Prostate gland (tissue), 2 donors: ENCODE results near the gene EXOC2.

ENCODE experiments used
- CTCF ChIP-seq, 4 experiments: fragments of 200-600 bp in 2 of 4; fragments of 450-650 bp in 2 of 4; sonication (generic) in 2 of 4; IDR thresholded peaks; 1 replicate in 3 of 4; 2 replicates in 1 of 4; pipeline ENCODE4 v1.5.1; 2016 to 2019; ENCODE audit warnings: antibody characterized with exemption in 4 of 4, mild to moderate bottlenecking in 2 of 4, moderate library complexity in 2 of 4
- POLR2A ChIP-seq: fragments of 450-650 bp; IDR thresholded peaks from one replicate; pipeline ENCODE4 v1.6.1; 2016; ENCODE audit warnings: antibody characterized with exemption, mild to moderate bottlenecking

GRCh38 chr6:570825-571224 lies 122.1 kb downstream of the EXOC2 start:
- no peak for TF ChIP-seq CTCF (IDR thresholded peaks at IDR 0.05)
- no peak for TF ChIP-seq POLR2A
